ENCODE results near the gene PARD3B. TPM values are rescaled to one million over a fixed set of nuclear protein-coding genes. Genes with fewer than 3 reads are reported as not detected.

PARD3B gene
- total and polyA plus RNA-seq, 8 donors = 1.8 to 42.6 (median 15.1) TPM

GRCh38 chr2:204842068-204842467 lies 296.8 kb downstream of the PARD3B start:
- no peak overlapping the region for H3K27ac ChIP-seq
- no peaks in the 10 kb centered on the region for H3K36me3 ChIP-seq
- H3K27me3 ChIP-seq = no peaks in the 10 kb centered on the region
- no peaks in the 10 kb centered on the region for H3K9me3 ChIP-seq
- intact Hi-C loops (cut with DNase I; ENCODE audit: low total_unique reads) = no loop called here
- TF ChIP-seq CTCF (IDR thresholded peaks at IDR 0.05) (no peak), POLR2A (IDR thresholded peaks at IDR 0.05) (no peak), POLR2AphosphoS5 (IDR thresholded peaks at IDR 0.05) (no peak), EP300 (IDR thresholded peaks at IDR 0.05) (no peak)
- H3K4me3 ChIP-seq = no peak overlapping the region
- DNase-seq = no peak
- WGBS, 5 donors = 90 to 97% (median 93%) methylated on average over 1 of the region's 1 CpG
- H3K4me1 ChIP-seq = peaks cover 0 to 22% (median 7%) of the 10 kb centered on the region in 4 donors

- WGBS, 5 donors = 58 to 67% (median 65%) methylated on average over 9 of the region's 9 CpGs
- H3K9me3 ChIP-seq = no peaks in the 10 kb centered on the region
These were observed 297.6 kb downstream of the PARD3B start for GRCh38 chr2:204842661-204843485.

GRCh38 chr2:204846471-204846870 lies 301.2 kb downstream of the PARD3B start:
- DNase-seq = no peak
- 90 to 93% (median 90%) methylated on average over 4 of the region's 4 CpGs for WGBS, 5 donors
- Histone ChIP-seq H3K9me3 (no peaks in the 10 kb centered on the region), H3K36me3 (no peaks in the 10 kb centered on the region), H3K27ac (no peak overlapping the region), H3K4me1 (peaks cover 0 to 24% (median 14%) of the 10 kb centered on the region in 4 donors), H3K27me3 (no peaks in the 10 kb centered on the region), H3K4me3 (no peak overlapping the region)
- intact Hi-C loops (cut with DNase I; ENCODE audit: low total_unique reads) = no loop called here
- TF ChIP-seq EP300 (IDR thresholded peaks at IDR 0.05) (no peak), POLR2AphosphoS5 (IDR thresholded peaks at IDR 0.05) (no peak), CTCF (IDR thresholded peaks at IDR 0.05) (no peak)

More at GRCh38 chr2:204842661-204843485, 297.6 kb downstream of the PARD3B start:
- Histone ChIP-seq H3K27ac (peak overlapping the region in 2 of 5 donors; percentile 8 to 21), H3K27me3 (no peaks in the 10 kb centered on the region), H3K36me3 (no peaks in the 10 kb centered on the region), H3K4me3 (no peak overlapping the region), H3K4me1 (peaks cover 0 to 22% (median 7%) of the 10 kb centered on the region in 4 donors)
- TF ChIP-seq POLR2AphosphoS5 (IDR thresholded peaks at IDR 0.05) (peak in 1 of 3 donors; percentile 27), POLR2A (IDR thresholded peaks at IDR 0.05) (no peak)
- peak in 1 of 2 donors; percentile 52 for DNase-seq
- intact Hi-C loops (cut with DNase I; ENCODE audit: low total_unique reads) = no loop called here

GRCh38 chr2:204849892-204850291 lies 304.6 kb downstream of the PARD3B start:
- no peaks in the 10 kb centered on the region for H3K36me3 ChIP-seq
- H3K4me1 ChIP-seq = peaks cover 0 to 15% (median 6%) of the 10 kb centered on the region in 4 donors

More at GRCh38 chr2:204849892-204850291, 304.6 kb downstream of the PARD3B start:
- Histone ChIP-seq H3K27ac (no peak overlapping the region), H3K9me3 (no peaks in the 10 kb centered on the region), H3K27me3 (no peaks in the 10 kb centered on the region), H3K4me3 (no peak overlapping the region)
- WGBS, 5 donors = 32 to 72% (median 63%) methylated on average over 3 of the region's 3 CpGs
- DNase-seq = peak in 1 of 2 donors; percentile 78
- TF ChIP-seq EP300 (IDR thresholded peaks at IDR 0.05) = no peak
- no peak for TF ChIP-seq CTCF (IDR thresholded peaks at IDR 0.05)
- TF ChIP-seq POLR2AphosphoS5 (IDR thresholded peaks at IDR 0.05) = no peak
- TF ChIP-seq POLR2A (IDR thresholded peaks at IDR 0.05) = no peak
- intact Hi-C loops (cut with DNase I; ENCODE audit: low total_unique reads) = no loop called here

Measured in stomach (tissue), 9 donors.